Testis (tissue), 2 donors: Measurements from ENCODE around the gene CIB1.

Experiments
- POLR2A ChIP-seq: fragments of 450-650 bp; IDR thresholded peaks from one replicate; pipeline ENCODE4 v1.6.1; 2017; ENCODE audit warnings: antibody characterized with exemption, mild to moderate bottlenecking, moderate library complexity
- TF ChIP-seq, protein P1 (sequence below), 3 experiments: fragments of 450-650 bp in 2 of 3; fragments of 200-600 bp in 1 of 3; sonication (generic) in 1 of 3; IDR thresholded peaks; one replicate each; pipeline ENCODE4 v1.5.1; 2016 to 2019; ENCODE audit warnings: antibody characterized with exemption in 3 of 3, mild to moderate bottlenecking in 2 of 3, moderate library complexity in 1 of 3

DNA sequence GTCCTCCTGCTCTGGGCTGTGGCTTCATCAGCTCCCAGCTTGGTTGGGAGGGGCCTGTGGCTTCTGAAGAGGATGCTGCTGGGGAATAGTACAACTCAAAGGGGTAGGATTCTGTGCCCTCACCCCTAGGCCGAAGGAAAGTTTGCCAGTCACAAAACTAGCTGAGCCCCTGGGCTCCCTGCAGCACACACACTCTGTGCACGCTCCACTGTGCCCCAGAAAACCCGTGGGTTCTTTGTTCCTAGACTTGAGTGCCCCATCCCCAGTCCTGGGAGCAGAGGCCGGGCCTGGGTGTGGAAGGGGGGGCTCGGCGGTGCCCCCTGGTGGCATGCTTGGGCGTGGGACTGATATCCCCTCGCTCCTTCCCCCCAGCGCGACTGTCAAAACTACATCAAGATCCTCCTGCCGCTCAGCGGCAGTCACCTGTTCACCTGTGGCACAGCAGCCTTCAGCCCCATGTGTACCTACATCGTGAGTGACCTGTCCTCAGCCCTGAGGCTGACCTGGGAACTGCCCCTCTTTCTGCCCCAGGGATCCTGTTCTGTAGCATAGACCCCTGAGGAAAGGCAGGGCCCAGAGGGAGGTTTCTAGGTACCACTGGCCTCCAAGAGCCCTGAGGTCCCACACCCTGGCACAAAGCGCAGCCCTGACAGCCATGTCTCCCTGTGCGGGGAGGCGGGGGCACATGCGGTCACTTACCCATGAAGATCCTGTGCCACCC is 14.2 kb downstream of the CIB1 start:
- TF ChIP-seq, protein P1, sequence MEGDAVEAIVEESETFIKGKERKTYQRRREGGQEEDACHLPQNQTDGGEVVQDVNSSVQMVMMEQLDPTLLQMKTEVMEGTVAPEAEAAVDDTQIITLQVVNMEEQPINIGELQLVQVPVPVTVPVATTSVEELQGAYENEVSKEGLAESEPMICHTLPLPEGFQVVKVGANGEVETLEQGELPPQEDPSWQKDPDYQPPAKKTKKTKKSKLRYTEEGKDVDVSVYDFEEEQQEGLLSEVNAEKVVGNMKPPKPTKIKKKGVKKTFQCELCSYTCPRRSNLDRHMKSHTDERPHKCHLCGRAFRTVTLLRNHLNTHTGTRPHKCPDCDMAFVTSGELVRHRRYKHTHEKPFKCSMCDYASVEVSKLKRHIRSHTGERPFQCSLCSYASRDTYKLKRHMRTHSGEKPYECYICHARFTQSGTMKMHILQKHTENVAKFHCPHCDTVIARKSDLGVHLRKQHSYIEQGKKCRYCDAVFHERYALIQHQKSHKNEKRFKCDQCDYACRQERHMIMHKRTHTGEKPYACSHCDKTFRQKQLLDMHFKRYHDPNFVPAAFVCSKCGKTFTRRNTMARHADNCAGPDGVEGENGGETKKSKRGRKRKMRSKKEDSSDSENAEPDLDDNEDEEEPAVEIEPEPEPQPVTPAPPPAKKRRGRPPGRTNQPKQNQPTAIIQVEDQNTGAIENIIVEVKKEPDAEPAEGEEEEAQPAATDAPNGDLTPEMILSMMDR (IDR thresholded peaks at IDR 0.05): peak; percentile 27 to 63 (median 30)
- no peak for TF ChIP-seq POLR2A
